Caco-2 (cell line): ENCODE results near the gene LKAAEAR1. TPM values are rescaled to one million over a fixed set of nuclear protein-coding genes. Genes with fewer than 3 reads are reported as not detected.

Source experiments
- BruUV-seq: library from RNA; stranded (reverse); fragments of 400-500 nt; replicated peaks from 2 replicates; lab custom pipeline; 2021; lab: Mats Ljungman, UMichigan
- CTCF ChIA-PET: fragments of 300-600 bp; sonication (Branson Sonifier 250); formaldehyde crosslinking; loops from one replicate; lab custom pipeline; 2022; ENCODE audit warnings: antibody characterized with exemption; lab: Charles Lee
- POLR2A ChIA-PET: fragments of 300-600 bp; sonication (Branson Sonifier 250); formaldehyde crosslinking; loops from one replicate; lab custom pipeline; 2022; ENCODE audit warnings: antibody characterized with exemption; lab: Charles Lee
- DNase-seq, 2 experiments: peaks; one replicate each; pipeline versions ENCODE4 v3.0.0 to v3.0.0-alpha.2; 2020 to 2022
- H3K27me3 ChIP-seq: replicated peaks from 2 replicates; pipeline ENCODE4 v1.6.0; 2011; ENCODE audit warnings: low read length; ENCODE audit not compliant: control insufficient read depth, insufficient read depth
- H3K36me3 ChIP-seq: 2 replicates; pipeline ENCODE4 v1.5.1; 2011; ENCODE audit warnings: low read length; ENCODE audit not compliant: control insufficient read depth, insufficient read depth
- H3K4me1 ChIP-seq: fragments of 250-450 bp; sonication (Bioruptor Pico); 2 replicates; pipeline ENCODE4 v1.5.1; 2020; ENCODE audit warnings: mild to moderate bottlenecking
- H3K4me3 ChIP-seq: 2 replicates; pipeline ENCODE4 v1.5.1; 2011; ENCODE audit warnings: low read depth, mild to moderate bottlenecking, control low read depth, low read length
- H3K9me3 ChIP-seq: fragments of 250-450 bp; sonication (Bioruptor Pico); 2 replicates; pipeline ENCODE4 v1.5.1; 2020; ENCODE audit warnings: mild to moderate bottlenecking, moderate library complexity
- H3K27ac Mint-ChIP-seq: one replicate; pipeline ENCODE4 v1.8.0; 2022; ENCODE audit warnings: mixed read lengths; ENCODE audit not compliant: unreplicated experiment
- H3K27me3 Mint-ChIP-seq: one replicate; pipeline ENCODE4 v1.8.0; 2022; ENCODE audit warnings: mixed read lengths; ENCODE audit not compliant: insufficient read depth, unreplicated experiment
- H3K36me3 Mint-ChIP-seq: one replicate; pipeline ENCODE4 v1.8.0; 2022; ENCODE audit warnings: mild to moderate bottlenecking, mixed read lengths; ENCODE audit not compliant: insufficient read depth, unreplicated experiment
- H3K4me1 Mint-ChIP-seq: one replicate; pipeline ENCODE4 v1.8.0; 2022; ENCODE audit warnings: low read depth, mixed read lengths; ENCODE audit not compliant: unreplicated experiment
- H3K4me3 Mint-ChIP-seq: one replicate; pipeline ENCODE4 v1.8.0; 2022; ENCODE audit warnings: mild to moderate bottlenecking, moderate library complexity, mixed read lengths; ENCODE audit not compliant: unreplicated experiment
- H3K9me3 Mint-ChIP-seq: one replicate; pipeline ENCODE4 v1.8.0; 2022; ENCODE audit warnings: mixed read lengths; ENCODE audit not compliant: unreplicated experiment
- CTCF ChIP-seq, 2 experiments: fragments of 200-600 bp in 1 of 2; IDR thresholded peaks; 1 replicate in 1 of 2; 2 replicates in 1 of 2; pipeline versions ENCODE4 v1.5.1 to v1.8.0; 2011 to 2022; ENCODE audit warnings: antibody characterized with exemption in 1 of 2, control low read depth in 1 of 2, inconsistent platforms in 1 of 2, low read depth in 1 of 2, low read length in 1 of 2, mild to moderate bottlenecking in 1 of 2, moderate library complexity in 1 of 2; ENCODE audit not compliant: insufficient read depth in 1 of 2, severe bottlenecking in 1 of 2, unreplicated experiment in 1 of 2
- intact Hi-C: fragments of 100-400 bp; cut with micrococcal nuclease; formaldehyde crosslinking; loops from one replicate; pipeline ENCODE4 v1.10.0; 2022; ENCODE audit not compliant: unreplicated experiment
- total RNA-seq: library from RNA; stranded (reverse); gene quantifications from 2 replicates; pipeline ENCODE4 v1.2.3, GENCODE V29; 2022

LKAAEAR1 gene
- total RNA-seq, 1 experiment from 2014 or later: not detected

- no peak overlapping the region for H3K4me3 ChIP-seq
- CTCF ChIA-PET: interaction anchor here (0.7 to 1.9 kb wide), 2 partner anchors 12 to 537 kb away, joined by 7 read pairs; partner anchors contain the start of gene TCEA2
- no peak for TF ChIP-seq CTCF (IDR thresholded peaks at IDR 0.05; ENCODE audit: insufficient read depth in 1 of 2, low read depth in 1 of 2, low read length in 1 of 2, severe bottlenecking in 1 of 2, unreplicated experiment in 1 of 2)
- Mint-ChIP-seq H3K27me3 (no peaks in the 10 kb centered on the region), H3K4me3 (no peak overlapping the region), H3K36me3 (peaks cover 11% of the 10 kb centered on the region), H3K9me3 (no peaks in the 10 kb centered on the region), H3K27ac (no peak overlapping the region), H3K4me1 (peaks cover 8% of the 10 kb centered on the region)
- peaks cover 10% of the 10 kb centered on the region for H3K4me1 ChIP-seq
- no peak for DNase-seq
- no peaks in the 10 kb centered on the region for H3K36me3 ChIP-seq
- no TSS peak for BruUV-seq
- no peaks in the 10 kb centered on the region for H3K27me3 ChIP-seq
- POLR2A ChIA-PET: interaction anchor here (0.6 kb wide), 1 partner anchor 1213 kb away, joined by 3 read pairs; the partner anchor contains the start of gene TCFL5
- H3K9me3 ChIP-seq: no peaks in the 10 kb centered on the region
- intact Hi-C loops: no loop called here
These were observed 9.2 kb downstream of the LKAAEAR1 start for GRCh38 chr20:64074963-64075362.

GRCh38 chr20:64074184-64074789 is 9.9 kb downstream of the LKAAEAR1 start:
- TF ChIP-seq CTCF (IDR thresholded peaks at IDR 0.05; ENCODE audit: insufficient read depth in 1 of 2, low read depth in 1 of 2, low read length in 1 of 2, severe bottlenecking in 1 of 2, unreplicated experiment in 1 of 2): no peak
- no peaks in the 10 kb centered on the region for H3K9me3 Mint-ChIP-seq
- H3K36me3 ChIP-seq: no peaks in the 10 kb centered on the region

GRCh38 chr20:64073476-64074183 is 10.6 kb downstream of the LKAAEAR1 start:
- CTCF ChIA-PET: interaction anchor here (1.9 kb wide), 1 partner anchor 11 kb away, joined by 7 read pairs; the partner anchor contains the start of gene TCEA2
- Histone ChIP-seq H3K4me1 (peaks cover 7% of the 10 kb centered on the region), H3K9me3 (no peaks in the 10 kb centered on the region), H3K27me3 (no peaks in the 10 kb centered on the region), H3K36me3 (no peaks in the 10 kb centered on the region), H3K4me3 (no peak overlapping the region)
- no peaks in the 10 kb centered on the region for H3K27me3 Mint-ChIP-seq
- H3K27ac Mint-ChIP-seq: no peak overlapping the region
- intact Hi-C loops: no loop called here
- no TSS peak for BruUV-seq
- no peak for TF ChIP-seq CTCF (IDR thresholded peaks at IDR 0.05; ENCODE audit: insufficient read depth in 1 of 2, low read depth in 1 of 2, low read length in 1 of 2, severe bottlenecking in 1 of 2, unreplicated experiment in 1 of 2)
- no peak overlapping the region for H3K4me3 Mint-ChIP-seq
- POLR2A ChIA-PET: interaction anchor here (1.5 kb wide), 1 partner anchor 11 kb away, joined by 4 read pairs; the partner anchor contains the start of gene TCEA2
- peaks cover 2% of the 10 kb centered on the region for H3K4me1 Mint-ChIP-seq
- DNase-seq: no peak
- H3K9me3 Mint-ChIP-seq: no peaks in the 10 kb centered on the region
- peaks cover 17% of the 10 kb centered on the region for H3K36me3 Mint-ChIP-seq

More at GRCh38 chr20:64074184-64074789, 9.9 kb downstream of the LKAAEAR1 start:
- Mint-ChIP-seq H3K27ac (no peak overlapping the region), H3K4me1 (peaks cover 8% of the 10 kb centered on the region), H3K4me3 (no peak overlapping the region), H3K36me3 (peaks cover 17% of the 10 kb centered on the region), H3K27me3 (no peaks in the 10 kb centered on the region)
- Histone ChIP-seq H3K9me3 (no peaks in the 10 kb centered on the region), H3K27me3 (no peaks in the 10 kb centered on the region), H3K4me1 (peaks cover 10% of the 10 kb centered on the region), H3K4me3 (no peak overlapping the region)
- CTCF ChIA-PET: interaction anchor here (1.9 kb wide), 1 partner anchor 12 kb away, joined by 7 read pairs; the partner anchor contains the start of gene TCEA2
- intact Hi-C loops: no loop called here
- no peak for DNase-seq
- POLR2A ChIA-PET: interaction anchor here (1.5 kb wide), 1 partner anchor 12 kb away, joined by 4 read pairs; the partner anchor contains the start of gene TCEA2
- no TSS peak for BruUV-seq
